Upper lobe of right lung (tissue), 1 donor: ENCODE results near the gene CHD9NB. TPM values are rescaled to one million over a fixed set of nuclear protein-coding genes. Genes with fewer than 3 reads are reported as not detected.

Source experiments
- ATAC-seq: fragments of 200-7000 bp; cut with Tn5 transposase; one replicate; pipeline ENCODE4 v1.9.1; 2020; ENCODE audit warnings: mild to moderate bottlenecking, moderate library complexity
- DNase-seq: peaks from one replicate; pipeline ENCODE4 v3.0.0-alpha.2; 2020
- H3K27ac ChIP-seq: fragments of 200-600 bp; one replicate; pipeline ENCODE4 v1.8.0; 2022
- H3K27me3 ChIP-seq: fragments of 200-600 bp; one replicate; pipeline ENCODE4 v1.8.0; 2022; ENCODE audit warnings: mild to moderate bottlenecking
- H3K36me3 ChIP-seq: fragments of 200-600 bp; one replicate; pipeline ENCODE4 v1.8.0; 2022
- H3K4me1 ChIP-seq: fragments of 200-600 bp; one replicate; pipeline ENCODE4 v1.8.0; 2022
- H3K4me3 ChIP-seq: fragments of 200-600 bp; one replicate; pipeline ENCODE4 v1.8.0; 2022; ENCODE audit warnings: mild to moderate bottlenecking
- H3K9me3 ChIP-seq: fragments of 200-600 bp; one replicate; pipeline ENCODE4 v1.8.0; 2022
- CTCF ChIP-seq: fragments of 200-600 bp; IDR thresholded peaks from one replicate; pipeline ENCODE4 v1.8.0; 2022; ENCODE audit warnings: antibody characterized with exemption
- intact Hi-C: fragments of 100-400 bp; cut with DNase I; formaldehyde crosslinking; loops from one replicate; pipeline ENCODE4 v1.11.0; 2022
- total RNA-seq: library from RNA; stranded (reverse); fragmentation: NEBNext Ultra II Directional; extraction: Animal tissue kit (Norgen Biotek cat#: 25700); gene quantifications from one replicate; pipeline ENCODE4 v1.2.1, GENCODE V29; 2021
- donor health status: DM: no; HTN: yes; CAD: no; lungs with severe emphysema.

Gene CHD9NB
- total RNA-seq, 1 donor from 2014 or later = 1.1 TPM

- Histone ChIP-seq H3K4me1 (no peaks in the 10 kb centered on the region), H3K4me3 (no peak overlapping the region), H3K27me3 (no peaks in the 10 kb centered on the region), H3K9me3 (no peaks in the 10 kb centered on the region), H3K27ac (no peak overlapping the region), H3K36me3 (no peaks in the 10 kb centered on the region)
- DNase-seq = no peak
- intact Hi-C loops = no loop called here
- no peak for ATAC-seq
- no peak for TF ChIP-seq CTCF
Observed at GRCh38 chr16:52994942-52995341, 57.8 kb downstream of the CHD9NB start.

DNA sequence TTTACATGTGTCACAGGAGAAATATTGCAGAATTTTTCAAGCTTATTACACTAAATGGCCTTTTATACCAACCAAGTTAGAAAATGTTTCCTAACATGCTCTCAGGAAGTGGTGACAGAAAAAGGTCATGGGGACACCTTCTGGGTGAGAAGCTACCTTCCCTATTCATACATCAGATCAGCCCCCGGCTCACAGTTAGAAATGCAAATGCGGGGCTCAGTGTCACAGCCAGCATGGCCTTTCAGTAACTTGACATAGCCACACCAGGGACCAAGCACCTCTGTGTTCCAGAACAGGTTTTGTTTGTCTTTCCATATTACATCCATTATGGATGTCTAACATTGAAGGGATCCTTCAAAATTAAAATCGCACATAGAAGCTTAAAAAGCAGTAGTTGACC lies 59.5 kb downstream of the CHD9NB start:
- intact Hi-C loops = no loop called here
- TF ChIP-seq CTCF = no peak
- peak; percentile 15 for ATAC-seq

GRCh38 chr16:52991572-52991971 lies 61.1 kb downstream of the CHD9NB start:
- no peaks in the 10 kb centered on the region for H3K4me1 ChIP-seq
- ATAC-seq = no peak
- no peak for TF ChIP-seq CTCF
- H3K4me3 ChIP-seq = no peak overlapping the region
- H3K27me3 ChIP-seq = no peaks in the 10 kb centered on the region
- no peaks in the 10 kb centered on the region for H3K36me3 ChIP-seq
- DNase-seq = no peak
- no peaks in the 10 kb centered on the region for H3K9me3 ChIP-seq
- no peak overlapping the region for H3K27ac ChIP-seq
- intact Hi-C loops = no loop called here

More for the DNA sequence above, 59.5 kb downstream of the CHD9NB start:
- no peaks in the 10 kb centered on the region for H3K4me1 ChIP-seq
- no peak for DNase-seq
- H3K36me3 ChIP-seq = no peaks in the 10 kb centered on the region
- no peaks in the 10 kb centered on the region for H3K27me3 ChIP-seq
- no peak overlapping the region for H3K27ac ChIP-seq
- no peak overlapping the region for H3K4me3 ChIP-seq
- H3K9me3 ChIP-seq = no peaks in the 10 kb centered on the region

Other genes starting within 250 kb of the CHD9NB start
- 81.4 TPM for gene CHD9, start 2.1 kb upstream of the CHD9NB start, total RNA-seq